Measurements from ENCODE around the gene DBNDD1. TPM values are rescaled to one million over a fixed set of nuclear protein-coding genes. Genes with fewer than 3 reads are reported as not detected.
A peak's percentile ranks its signal among the peaks of the same experiment; 100 is the strongest.
"Not testable (repeated sequence)": the region's sequence is repeated elsewhere in the genome, so short reads cannot be mapped to it uniquely, and the experiment has no call there.

The DBNDD1 gene
- total and polyA plus RNA-seq, 2 experiments from 2014 or later = 1.4 to 3.1 TPM

DNA sequence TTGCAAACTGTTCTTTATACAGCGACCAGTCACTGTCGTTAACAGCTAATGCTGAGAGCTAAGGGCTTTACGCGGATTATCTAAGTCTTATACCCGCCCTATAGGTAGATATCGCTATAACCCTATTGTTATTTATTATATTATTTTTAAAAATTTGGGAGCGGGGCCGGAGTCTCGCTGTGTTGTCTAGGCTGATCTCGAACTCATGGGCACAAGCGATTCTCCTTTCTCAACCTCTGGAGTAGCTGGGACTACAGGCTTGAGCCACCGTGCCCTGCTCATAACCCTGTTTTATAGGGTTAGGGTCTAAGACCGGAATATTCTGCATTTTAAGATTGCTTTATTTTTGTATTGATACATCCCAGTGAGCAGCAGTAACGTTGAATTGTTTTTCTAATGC is 46.0 kb downstream of the DBNDD1 start:
- Histone ChIP-seq H3F3A (ENCODE audit: insufficient read depth) (0 out of 2 replicates have a peak, but pooled peaks cover 6% of the 10 kb centered on the region), H4K20me1 (ENCODE audit: insufficient read depth) (no peaks in the 10 kb centered on the region), H3K4me2 (ENCODE audit: unreplicated experiment) (peak overlapping the region; percentile 87), H3K4me1 (ENCODE audit: insufficient read depth) (peaks cover 17% of the 10 kb centered on the region), H2AFZ (peak overlapping the region; percentile 96), H3K27me3 (replicated peaks; ENCODE audit: insufficient read depth) (no peaks in the 10 kb centered on the region), H3K36me3 (ENCODE audit: low read depth) (no peaks in the 10 kb centered on the region), H3K79me2 (ENCODE audit: insufficient read depth) (peaks cover 80% of the 10 kb centered on the region), H3K4me3 (peak overlapping the region; percentile 96), H3K9ac (peak overlapping the region; percentile 93), H3K9me3 (ENCODE audit: low read depth) (no peaks in the 10 kb centered on the region), H3K27ac (peak overlapping the region; percentile 80), H3K9me2 (ENCODE audit: insufficient read depth) (no peaks in the 10 kb centered on the region)
- WGBS, 2 experiments (ENCODE audit: low coverage in 1 of 2, low lambda C conversion rate in 2 of 2, missing lambda C conversion rate in 2 of 2) = 3 to 4% methylated on average over 14 of the region's 14 CpGs
- in situ Hi-C loops (cut with MboI) = no loop called here
- TF ChIP-seq EZH2 (IDR thresholded peaks at IDR 0.05; ENCODE audit: insufficient read depth, poor library complexity, severe bottlenecking) = no peak
- no peak for TF ChIP-seq EZH2phosphoT487 (IDR thresholded peaks at IDR 0.05; ENCODE audit: insufficient read depth, low read depth)
- no peak for DNase-seq

DNA sequence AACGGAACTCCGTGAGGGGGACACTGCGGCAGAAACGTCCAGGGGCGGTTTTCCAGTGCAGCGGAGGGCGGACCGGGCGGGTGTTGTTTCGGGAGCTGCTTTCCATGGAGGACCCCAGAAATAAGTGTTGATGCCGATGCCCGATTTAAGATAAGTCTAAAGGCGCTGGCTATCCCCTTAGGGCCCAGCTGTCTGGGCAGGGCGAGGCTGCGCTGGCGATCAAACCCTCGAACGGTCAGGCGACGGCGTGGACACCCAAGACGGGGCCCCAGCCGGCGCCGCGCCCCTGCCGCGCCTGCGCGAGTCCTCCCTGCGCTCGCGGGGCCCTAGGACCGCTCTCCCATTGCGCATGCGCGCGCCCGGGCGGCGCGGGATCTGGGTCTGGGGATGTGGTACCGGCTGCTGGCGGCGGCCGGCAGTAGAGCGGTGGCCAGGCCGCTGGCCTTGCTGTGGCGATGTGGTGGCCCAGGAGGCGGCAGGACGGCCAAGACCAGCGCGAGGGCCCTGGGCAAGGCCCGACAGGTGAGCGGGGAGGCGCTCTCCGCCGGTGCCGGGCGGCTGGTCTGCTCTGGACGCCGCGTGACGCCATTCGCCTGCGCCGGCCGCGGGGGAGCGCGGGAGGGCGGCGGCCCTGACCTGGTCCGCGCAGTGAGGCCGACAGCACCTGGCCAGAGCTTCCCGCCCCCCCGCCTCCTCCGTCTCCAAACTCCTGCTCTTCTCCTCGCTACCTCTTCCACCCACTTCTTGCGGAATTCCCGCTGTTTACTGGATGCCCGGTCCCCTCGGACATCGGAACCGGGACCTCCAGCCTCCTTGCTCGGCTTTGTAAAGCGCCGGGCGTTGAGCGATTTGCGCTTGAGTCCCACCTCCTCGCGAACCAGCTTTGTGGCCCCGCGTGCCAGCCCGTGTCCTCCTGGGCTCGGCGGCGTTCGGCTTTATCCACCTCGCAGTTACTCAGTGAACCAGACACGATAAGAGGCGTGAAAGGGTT is 46.7 kb downstream of the DBNDD1 start:
- H3K36me3 ChIP-seq (ENCODE audit: low read depth) = no peaks in the 10 kb centered on the region
- TF ChIP-seq EZH2phosphoT487 (IDR thresholded peaks at IDR 0.05; ENCODE audit: insufficient read depth, low read depth) = no peak
- no peak for TF ChIP-seq EZH2 (IDR thresholded peaks at IDR 0.05; ENCODE audit: insufficient read depth, poor library complexity, severe bottlenecking)
- peaks cover 17% of the 10 kb centered on the region for H3K4me1 ChIP-seq (ENCODE audit: insufficient read depth)
- H3K4me3 ChIP-seq = peak overlapping the region; percentile 96
- H3K27me3 ChIP-seq (replicated peaks; ENCODE audit: insufficient read depth) = no peaks in the 10 kb centered on the region
- H3K4me2 ChIP-seq (ENCODE audit: unreplicated experiment) = peak overlapping the region; percentile 87
- DNase-seq = peak; percentile 95
- peak overlapping the region; percentile 93 for H3K9ac ChIP-seq
- peak overlapping the region; percentile 96 for H2AFZ ChIP-seq
- peak overlapping the region; percentile 80 for H3K27ac ChIP-seq
- no peaks in the 10 kb centered on the region for H4K20me1 ChIP-seq (ENCODE audit: insufficient read depth)
- in situ Hi-C loops (cut with MboI) = no loop called here
- peaks cover 73% of the 10 kb centered on the region for H3K79me2 ChIP-seq (ENCODE audit: insufficient read depth)
- H3K9me2 ChIP-seq (ENCODE audit: insufficient read depth) = no peaks in the 10 kb centered on the region
- H3K9me3 ChIP-seq (ENCODE audit: low read depth) = no peaks in the 10 kb centered on the region
- WGBS, 2 experiments (ENCODE audit: low coverage in 1 of 2, low lambda C conversion rate in 2 of 2, missing lambda C conversion rate in 2 of 2) = 1% methylated on average over 84 to 96 of the region's 104 CpGs
- 0 out of 2 replicates have a peak, but pooled peaks cover 6% of the 10 kb centered on the region for H3F3A ChIP-seq (ENCODE audit: insufficient read depth)

DNA sequence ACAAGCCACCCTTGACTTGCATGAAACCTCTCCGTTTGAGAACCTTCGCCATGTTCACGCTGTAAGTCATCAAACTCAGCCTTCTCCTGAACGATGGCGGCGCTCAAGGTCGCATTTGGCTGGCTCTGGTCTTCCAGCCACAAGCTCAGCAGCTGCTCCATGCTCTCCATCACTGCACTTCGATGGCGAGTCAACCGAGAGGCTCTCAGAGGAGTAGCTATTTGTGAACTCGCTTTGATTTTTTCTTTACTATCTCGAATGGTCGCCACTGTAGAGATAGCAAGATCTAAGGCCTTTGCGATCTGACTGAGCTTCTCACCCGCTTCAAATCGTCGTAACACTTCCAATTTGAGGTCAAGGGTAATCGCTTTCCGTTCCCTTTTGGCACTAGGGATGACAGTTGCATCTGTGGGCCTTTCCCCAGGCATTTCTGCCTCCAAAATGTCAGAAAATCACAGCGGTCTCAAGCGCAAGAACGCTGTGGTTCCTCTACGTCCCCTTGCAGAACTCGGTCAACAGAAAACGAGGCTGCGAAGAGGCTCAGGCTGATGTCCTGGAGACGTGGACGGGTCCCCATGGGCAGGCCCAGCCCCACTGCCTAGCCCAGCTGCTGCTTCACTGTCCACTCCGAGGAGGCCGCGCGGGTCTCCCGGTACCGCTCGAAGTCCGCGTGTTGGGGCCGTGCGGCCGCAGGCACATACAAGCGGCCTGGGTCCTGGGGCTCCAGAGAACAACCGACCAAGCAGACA is 47.6 kb downstream of the DBNDD1 start:
- Histone ChIP-seq H3K79me2 (ENCODE audit: insufficient read depth) (peaks cover 65% of the 10 kb centered on the region), H3K27ac (peak overlapping the region; percentile 80), H3K27me3 (replicated peaks; ENCODE audit: insufficient read depth) (no peaks in the 10 kb centered on the region), H2AFZ (peak overlapping the region; percentile 96), H4K20me1 (ENCODE audit: insufficient read depth) (no peaks in the 10 kb centered on the region), H3K9ac (peak overlapping the region; percentile 93), H3K36me3 (ENCODE audit: low read depth) (no peaks in the 10 kb centered on the region), H3K4me3 (peak overlapping the region; percentile 96), H3K9me2 (ENCODE audit: insufficient read depth) (no peaks in the 10 kb centered on the region), H3K4me2 (ENCODE audit: unreplicated experiment) (peak overlapping the region; percentile 87), H3K4me1 (ENCODE audit: insufficient read depth) (peaks cover 17% of the 10 kb centered on the region), H3K9me3 (ENCODE audit: low read depth) (no peaks in the 10 kb centered on the region), H3F3A (ENCODE audit: insufficient read depth) (0 out of 2 replicates have a peak, but pooled peaks cover 6% of the 10 kb centered on the region)
- in situ Hi-C loops (cut with MboI) = no loop called here
- TF ChIP-seq EZH2phosphoT487 (IDR thresholded peaks at IDR 0.05; ENCODE audit: insufficient read depth, low read depth) (no peak), EZH2 (IDR thresholded peaks at IDR 0.05; ENCODE audit: insufficient read depth, poor library complexity, severe bottlenecking) (no peak)
- WGBS, 2 experiments (ENCODE audit: low coverage in 1 of 2, low lambda C conversion rate in 2 of 2, missing lambda C conversion rate in 2 of 2) = 57 to 58% methylated on average over 40 to 42 of the region's 42 CpGs
- DNase-seq = no peak

DNA sequence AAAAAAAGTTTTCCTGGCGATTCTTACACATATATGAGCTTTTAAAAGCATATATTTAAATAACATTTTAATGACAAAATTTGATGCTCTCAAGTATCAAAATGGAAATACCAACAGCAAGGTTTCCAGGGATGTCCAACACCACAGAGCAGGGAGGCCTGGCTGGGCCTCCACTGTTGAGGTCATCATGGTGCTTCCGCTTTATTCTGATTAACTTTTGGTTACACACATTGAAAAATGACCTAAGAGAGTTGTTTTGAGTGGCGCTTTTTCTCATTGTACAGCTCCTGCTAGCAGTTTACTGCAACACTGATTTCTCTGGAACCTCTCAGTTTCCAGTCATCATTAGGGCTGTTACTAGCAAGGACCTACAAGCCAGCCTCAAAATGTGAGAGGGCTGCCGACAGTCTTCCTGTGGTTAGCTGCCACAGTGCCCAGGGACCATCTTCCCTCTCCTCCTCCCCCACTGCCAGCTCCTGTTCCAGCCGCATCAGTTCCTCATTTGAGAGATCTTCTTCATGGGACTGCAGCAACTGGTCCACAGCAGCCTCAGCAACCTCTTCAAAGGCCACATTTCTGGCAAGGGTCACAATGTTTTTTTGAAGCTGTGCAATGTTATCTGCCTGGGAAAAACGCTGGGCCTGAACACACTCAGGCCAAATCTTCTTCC is 49.4 kb downstream of the DBNDD1 start:
- H3K4me3 ChIP-seq = no peak overlapping the region
- H3K79me2 ChIP-seq (ENCODE audit: insufficient read depth) = peaks cover 47% of the 10 kb centered on the region
- no peak for DNase-seq
- no peaks in the 10 kb centered on the region for H3K27me3 ChIP-seq (replicated peaks; ENCODE audit: insufficient read depth)
- no peaks in the 10 kb centered on the region for H4K20me1 ChIP-seq (ENCODE audit: insufficient read depth)
- no peak overlapping the region for H3K4me2 ChIP-seq (ENCODE audit: unreplicated experiment)
- H3K4me1 ChIP-seq (ENCODE audit: insufficient read depth) = peaks cover 17% of the 10 kb centered on the region
- no peak overlapping the region for H2AFZ ChIP-seq
- H3K36me3 ChIP-seq (ENCODE audit: low read depth) = no peaks in the 10 kb centered on the region
- in situ Hi-C loops (cut with MboI) = no loop called here
- 97 to 98% methylated on average over 6 of the region's 6 CpGs for WGBS, 2 experiments (ENCODE audit: low coverage in 1 of 2, low lambda C conversion rate in 2 of 2, missing lambda C conversion rate in 2 of 2)
- no peak for TF ChIP-seq EZH2phosphoT487 (IDR thresholded peaks at IDR 0.05; ENCODE audit: insufficient read depth, low read depth)
- no peak for TF ChIP-seq EZH2 (IDR thresholded peaks at IDR 0.05; ENCODE audit: insufficient read depth, poor library complexity, severe bottlenecking)
- no peaks in the 10 kb centered on the region for H3K9me2 ChIP-seq (ENCODE audit: insufficient read depth)
- H3K27ac ChIP-seq = no peak overlapping the region
- H3K9me3 ChIP-seq (ENCODE audit: low read depth) = no peaks in the 10 kb centered on the region
- H3F3A ChIP-seq (ENCODE audit: insufficient read depth) = peaks cover 6% of the 10 kb centered on the region; the same call in 1 of the 2 replicates
- H3K9ac ChIP-seq = no peak overlapping the region

DNA sequence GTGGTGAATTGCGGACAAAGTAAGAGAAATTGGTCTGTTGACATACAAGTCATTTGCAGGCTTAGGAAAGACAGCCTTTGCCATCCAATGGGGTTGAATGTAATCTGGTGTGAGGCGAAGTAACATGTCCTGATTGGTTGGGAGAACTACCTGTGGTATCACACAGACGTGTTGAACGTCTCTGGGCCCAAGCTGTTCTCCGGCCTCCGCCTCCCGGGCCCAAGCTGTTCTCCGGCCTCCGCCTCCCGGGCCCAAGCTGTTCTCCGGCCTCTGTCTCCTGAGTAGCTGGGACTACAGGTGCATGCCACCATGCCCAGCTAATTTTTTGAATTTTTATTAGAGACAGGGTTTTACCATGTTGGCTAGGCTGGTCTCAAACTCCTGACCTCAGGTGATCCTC is 51.2 kb downstream of the DBNDD1 start:
- H3K27me3 ChIP-seq (replicated peaks; ENCODE audit: insufficient read depth); H3K9me3 ChIP-seq (ENCODE audit: low read depth); H3K27ac ChIP-seq; H2AFZ ChIP-seq; in situ Hi-C loops (cut with MboI); H3K4me2 ChIP-seq (ENCODE audit: unreplicated experiment); H3F3A ChIP-seq (ENCODE audit: insufficient read depth); H3K9me2 ChIP-seq (ENCODE audit: insufficient read depth); H3K4me3 ChIP-seq; DNase-seq; H4K20me1 ChIP-seq (ENCODE audit: insufficient read depth); H3K9ac ChIP-seq; H3K36me3 ChIP-seq (ENCODE audit: low read depth): not testable (repeated sequence)
- Histone ChIP-seq H3K4me1 (ENCODE audit: insufficient read depth) (peaks cover 11% of the 10 kb centered on the region; the same call in 1 of the 2 replicates), H3K79me2 (ENCODE audit: insufficient read depth) (peaks cover 29% of the 10 kb centered on the region)
- WGBS, 2 experiments (ENCODE audit: low coverage in 1 of 2, low lambda C conversion rate in 2 of 2, missing lambda C conversion rate in 2 of 2) = 81 to 83% methylated on average over 11 of the region's 11 CpGs

DNA sequence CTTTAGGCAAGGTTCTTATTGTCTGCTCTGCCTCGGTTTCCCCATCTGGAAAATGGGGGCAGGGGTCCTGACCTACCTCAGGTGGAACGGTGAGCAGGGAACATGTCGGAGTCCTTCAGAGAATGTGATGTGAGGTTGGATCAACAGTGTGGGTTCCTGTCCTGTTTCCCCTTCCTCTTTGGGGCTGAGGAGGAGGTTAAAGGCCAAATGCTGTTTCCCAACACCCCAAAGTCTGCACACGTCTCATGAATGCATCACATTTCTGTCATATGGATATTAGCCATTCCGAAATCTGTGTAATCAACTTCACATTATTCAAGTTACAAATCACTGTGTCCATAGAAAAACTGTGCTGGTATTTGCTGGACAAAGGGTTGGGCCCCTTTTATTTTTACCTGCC is 51.8 kb downstream of the DBNDD1 start:
- H3K9me3 ChIP-seq (ENCODE audit: low read depth); DNase-seq; H2AFZ ChIP-seq; H3K4me2 ChIP-seq (ENCODE audit: unreplicated experiment); H3K4me3 ChIP-seq; H3K36me3 ChIP-seq (ENCODE audit: low read depth); H3F3A ChIP-seq (ENCODE audit: insufficient read depth); H3K27me3 ChIP-seq (replicated peaks; ENCODE audit: insufficient read depth); H3K27ac ChIP-seq; H3K9ac ChIP-seq; H4K20me1 ChIP-seq (ENCODE audit: insufficient read depth); H3K9me2 ChIP-seq (ENCODE audit: insufficient read depth); in situ Hi-C loops (cut with MboI): not testable (repeated sequence)
- Histone ChIP-seq H3K4me1 (ENCODE audit: insufficient read depth) (peaks cover 11% of the 10 kb centered on the region; the same call in 1 of the 2 replicates), H3K79me2 (ENCODE audit: insufficient read depth) (peaks cover 25% of the 10 kb centered on the region)
- WGBS, 2 experiments (ENCODE audit: low coverage in 1 of 2, low lambda C conversion rate in 2 of 2, missing lambda C conversion rate in 2 of 2) = 73 to 78% methylated on average over 5 of the region's 5 CpGs
